CD4-positive, alpha-beta T cell treated with Interferon gamma for 1 hour (primary cell): ENCODE results near the gene TIMM10B.
"Not testable (repeated sequence)": the region's sequence is repeated elsewhere in the genome, so short reads cannot be mapped to it uniquely, and the experiment has no call there.

ENCODE experiments used
- DNase-seq: peaks from one replicate; pipeline ENCODE4 v3.0.0-alpha.2; 2020

The TIMM10B gene

GRCh38 chr11:6520265-6520664 is 39.0 kb downstream of the TIMM10B start:
- DNase-seq = no peak

- DNase-seq = not testable (repeated sequence)
Observed at GRCh38 chr11:6521946-6522345, 40.6 kb downstream of the TIMM10B start.

GRCh38 chr11:6523253-6523652 is 42.0 kb downstream of the TIMM10B start:
- no peak for DNase-seq

- no peak for DNase-seq
Observed at GRCh38 chr11:6526411-6527135, 45.3 kb downstream of the TIMM10B start.

GRCh38 chr11:6529266-6529665 is 48.0 kb downstream of the TIMM10B start:
- no peak for DNase-seq

GRCh38 chr11:6530848-6531247 is 49.5 kb downstream of the TIMM10B start:
- no peak for DNase-seq

GRCh38 chr11:6531267-6531752 is 50.0 kb downstream of the TIMM10B start:
- no peak for DNase-seq
